Stimulated activated CD4-positive, alpha-beta T cell treated with anti-CD3 and anti-CD28 coated beads, TNF-alpha, amount 100 ng/mL, for 48 hours (primary cell): ENCODE data around the gene CAMK4.

Experiments used
- DNase-seq, 3 donors: peaks; one replicate each; pipeline ENCODE4 v3.0.0-alpha.2; 2020; ENCODE audit warnings: low read depth in 3 of 3

CAMK4 gene

GRCh38 chr5:111422747-111423720, 198.8 kb downstream of the CAMK4 start:
- DNase-seq: no peak

GRCh38 chr5:111425205-111425604, 201.0 kb downstream of the CAMK4 start:
- DNase-seq: no peak

DNA sequence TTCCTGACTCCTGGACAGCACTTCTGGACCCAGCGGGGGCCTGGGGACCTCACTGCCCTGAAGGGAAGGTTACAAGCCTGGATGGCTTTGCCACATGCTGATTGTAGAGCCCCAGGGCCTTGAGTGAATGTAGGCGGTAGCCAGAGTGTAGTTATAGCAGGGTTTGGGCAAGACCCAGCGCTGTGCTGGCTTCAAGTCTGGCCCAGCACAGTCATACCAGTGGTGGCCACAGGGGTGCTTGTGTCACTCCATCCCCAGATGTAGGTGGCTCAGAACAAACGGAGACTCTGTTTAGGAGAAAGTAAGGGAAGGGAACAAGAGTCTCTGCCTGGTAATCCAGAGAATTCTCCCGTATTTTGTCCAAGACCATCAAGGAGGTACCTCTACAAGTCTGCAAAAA, 203.6 kb downstream of the CAMK4 start:
- no peak for DNase-seq

- no peak for DNase-seq
Measured at GRCh38 chr5:111432883-111433536, 208.8 kb downstream of the CAMK4 start.

DNA sequence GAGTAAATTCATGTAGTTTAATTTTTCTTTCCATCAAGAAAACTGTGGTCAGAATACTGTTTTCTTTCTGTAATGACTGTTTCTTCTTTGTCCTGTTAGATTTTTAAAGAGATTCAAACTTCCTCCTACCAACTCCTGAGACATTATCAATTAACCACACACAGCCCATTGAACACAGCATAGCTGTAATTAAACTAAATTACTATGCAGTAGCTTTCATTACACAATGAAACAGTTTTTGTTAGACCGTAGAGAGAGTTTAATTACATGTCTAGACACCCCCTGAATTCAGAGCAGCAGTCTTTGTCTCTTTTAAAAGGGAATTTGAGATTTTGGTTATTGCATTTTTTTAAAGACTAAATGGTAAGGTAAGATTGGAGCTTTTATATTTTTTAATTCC, 210.6 kb downstream of the CAMK4 start:
- no peak for DNase-seq

- DNase-seq: no peak
Measured at GRCh38 chr5:111439473-111440075, 215.4 kb downstream of the CAMK4 start.

DNA sequence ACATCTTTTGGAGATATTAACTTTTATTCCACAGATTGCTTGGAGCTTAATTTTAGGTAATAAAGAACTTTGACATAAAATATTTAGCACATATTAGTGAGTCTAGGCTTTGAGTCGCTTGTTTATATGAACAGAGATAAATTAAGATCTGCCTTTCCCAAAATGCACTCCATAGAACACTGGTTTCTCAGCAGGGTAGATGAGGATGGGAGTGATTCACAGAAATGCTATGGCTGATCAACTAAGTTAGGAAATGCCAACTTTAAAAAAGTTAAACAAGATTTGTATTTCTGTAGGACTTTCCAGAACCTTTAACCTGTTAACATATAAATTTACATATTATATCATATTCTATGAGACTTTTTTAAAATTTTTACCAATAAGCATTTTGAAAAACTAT, 222.9 kb downstream of the CAMK4 start:
- DNase-seq: no peak

- DNase-seq: no peak
Measured at GRCh38 chr5:111447822-111448221, 223.6 kb downstream of the CAMK4 start.

GRCh38 chr5:111453295-111453694, 229.1 kb downstream of the CAMK4 start:
- no peak for DNase-seq

DNA sequence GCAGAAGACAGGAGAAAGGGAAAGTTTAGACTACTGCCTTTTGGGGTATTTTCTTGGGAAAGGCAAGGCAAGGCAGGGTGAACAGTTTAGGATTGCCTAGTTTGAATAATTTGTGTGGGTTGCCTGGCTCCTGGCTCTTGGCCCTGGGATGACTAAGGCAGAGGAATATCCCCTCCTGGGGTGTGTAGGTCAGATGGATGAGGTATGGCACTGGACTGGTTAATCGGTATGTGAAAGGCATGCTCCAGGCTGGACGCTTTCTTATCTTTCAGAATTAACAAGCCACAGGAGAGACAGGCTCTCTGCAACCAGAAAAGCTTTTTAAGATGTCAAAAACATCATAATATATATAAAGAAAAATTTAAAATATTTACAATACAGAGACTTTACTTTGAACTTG, 229.6 kb downstream of the CAMK4 start:
- no peak for DNase-seq

GRCh38 chr5:111454198-111454622, 230.0 kb downstream of the CAMK4 start:
- DNase-seq: no peak

DNA sequence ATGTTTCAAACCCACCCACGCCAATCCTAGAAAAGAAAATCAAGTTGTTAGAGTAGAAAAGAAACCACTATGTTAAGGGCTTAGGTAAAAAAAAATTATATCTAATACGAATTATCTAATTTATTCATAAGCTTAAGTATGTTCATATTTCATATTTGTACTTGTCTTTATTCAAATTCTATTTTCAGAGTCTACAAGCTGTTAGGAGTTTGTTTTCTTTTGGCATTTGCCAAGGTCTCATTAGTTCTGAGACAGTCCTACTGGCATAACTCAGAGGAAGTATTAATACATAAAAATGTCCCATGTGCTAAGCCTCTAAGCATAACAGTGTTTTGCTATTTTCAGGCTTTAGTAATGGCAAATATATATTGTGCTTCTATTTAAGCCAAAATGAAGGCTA, 230.6 kb downstream of the CAMK4 start:
- DNase-seq: no peak

DNA sequence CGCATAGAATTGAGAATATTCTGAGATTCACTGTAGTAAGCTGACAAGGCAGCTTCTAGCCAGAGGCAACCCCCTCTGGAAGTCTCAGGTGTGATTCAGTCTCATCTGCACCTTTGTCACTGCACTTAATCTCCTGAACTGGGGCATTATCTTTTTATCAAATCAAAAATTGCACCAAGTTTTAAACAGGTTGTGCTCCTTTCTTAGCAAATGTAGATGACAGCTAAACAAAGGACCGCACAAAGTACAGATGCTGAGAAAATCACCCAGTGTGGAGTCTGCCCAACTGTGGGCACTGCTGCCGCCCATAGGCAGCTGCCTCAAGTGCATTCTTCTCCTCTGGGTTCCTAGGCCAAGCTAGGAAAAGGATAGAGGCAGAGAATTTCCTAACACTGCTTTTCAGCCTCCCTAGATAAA, 237.1 kb downstream of the CAMK4 start:
- DNase-seq: no peak

DNA sequence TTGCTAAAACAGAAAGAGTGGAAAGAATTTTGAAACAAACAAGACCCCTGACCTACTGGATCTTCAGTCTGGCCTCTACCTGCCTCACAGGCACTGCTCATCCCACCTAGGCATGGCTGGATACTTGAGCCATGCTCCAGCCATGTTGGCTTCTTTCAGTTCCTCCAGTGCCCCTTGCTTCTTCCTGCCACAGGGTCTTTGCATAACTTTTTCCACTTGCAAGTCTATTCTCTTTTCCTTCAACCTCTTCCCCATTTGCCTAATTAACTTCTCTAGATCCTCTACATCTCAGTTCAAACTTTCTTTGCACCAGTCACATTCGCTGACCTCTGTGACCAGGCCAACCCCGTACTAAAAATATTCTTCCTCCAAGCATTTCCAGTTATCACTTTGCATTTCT, 237.8 kb downstream of the CAMK4 start:
- no peak for DNase-seq

- no peak for DNase-seq
Measured at GRCh38 chr5:111463311-111463710, 239.1 kb downstream of the CAMK4 start.

- no peak for DNase-seq
Measured at GRCh38 chr5:111469293-111469896, 245.2 kb downstream of the CAMK4 start.

- DNase-seq: no peak
Measured at GRCh38 chr5:111469903-111470302, 245.7 kb downstream of the CAMK4 start.

- no peak for DNase-seq
Measured at GRCh38 chr5:111472096-111472495, 247.9 kb downstream of the CAMK4 start.

DNA sequence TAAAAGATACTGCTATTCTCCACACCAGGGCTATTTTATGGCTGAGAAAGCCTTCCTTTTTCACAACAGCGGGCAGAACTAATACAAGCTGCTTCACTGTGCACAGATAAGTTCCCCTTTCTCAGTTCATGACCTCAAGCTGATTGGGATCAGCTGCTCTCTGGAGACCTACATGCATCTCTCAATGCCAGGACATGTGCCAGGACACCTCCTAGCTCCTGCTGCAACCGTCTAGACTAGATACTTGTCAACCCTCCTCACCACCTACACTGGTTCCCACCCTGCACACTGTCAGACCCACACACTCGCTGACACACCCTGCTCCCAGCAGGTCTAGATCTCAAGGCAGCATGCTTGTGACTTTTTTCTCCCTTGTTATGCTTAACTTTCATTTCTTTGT, 248.4 kb downstream of the CAMK4 start:
- DNase-seq: no peak

GRCh38 chr5:111478266-111478665, 254.1 kb downstream of the CAMK4 start:
- no peak for DNase-seq

GRCh38 chr5:111478898-111479297, 254.7 kb downstream of the CAMK4 start:
- no peak for DNase-seq

GRCh38 chr5:111480346-111480745, 256.2 kb downstream of the CAMK4 start:
- DNase-seq: no peak
